GM21447 (cell line): ENCODE data around the gene PPM1A.
A peak's percentile ranks its signal among the peaks of the same experiment; 100 is the strongest.
"Not testable (repeated sequence)": the region's sequence is repeated elsewhere in the genome, so short reads cannot be mapped to it uniquely, and the experiment has no call there.

Experiments used
- ATAC-seq: cut with Tn5 transposase; IDR thresholded peaks from one replicate; pipeline ENCODE4 v1.9.1; 2021; ENCODE audit not compliant: unreplicated experiment

PPM1A gene

GRCh38 chr14:60317609-60318008 lies 68.6 kb downstream of the PPM1A start:
- no peak for ATAC-seq

DNA sequence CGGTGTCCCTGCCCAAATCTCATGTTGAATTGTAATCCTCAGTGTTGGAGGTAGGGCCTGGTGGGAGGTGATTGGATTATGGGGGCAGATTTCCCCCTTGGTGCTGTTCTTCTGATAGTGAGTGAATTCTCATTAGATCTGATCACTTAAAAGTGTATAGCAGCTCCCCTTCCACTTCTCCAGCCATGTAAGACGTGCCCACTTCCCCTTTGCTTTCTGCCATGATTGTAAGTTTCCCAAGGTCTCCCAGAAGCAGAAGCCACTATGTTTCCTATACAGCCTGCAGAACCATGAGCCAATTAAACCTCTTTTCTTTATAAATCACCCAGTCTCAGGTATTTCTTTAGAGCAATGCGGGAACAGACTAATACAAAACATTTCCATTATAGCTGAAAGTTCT lies 71.8 kb downstream of the PPM1A start:
- ATAC-seq: not testable (repeated sequence)

DNA sequence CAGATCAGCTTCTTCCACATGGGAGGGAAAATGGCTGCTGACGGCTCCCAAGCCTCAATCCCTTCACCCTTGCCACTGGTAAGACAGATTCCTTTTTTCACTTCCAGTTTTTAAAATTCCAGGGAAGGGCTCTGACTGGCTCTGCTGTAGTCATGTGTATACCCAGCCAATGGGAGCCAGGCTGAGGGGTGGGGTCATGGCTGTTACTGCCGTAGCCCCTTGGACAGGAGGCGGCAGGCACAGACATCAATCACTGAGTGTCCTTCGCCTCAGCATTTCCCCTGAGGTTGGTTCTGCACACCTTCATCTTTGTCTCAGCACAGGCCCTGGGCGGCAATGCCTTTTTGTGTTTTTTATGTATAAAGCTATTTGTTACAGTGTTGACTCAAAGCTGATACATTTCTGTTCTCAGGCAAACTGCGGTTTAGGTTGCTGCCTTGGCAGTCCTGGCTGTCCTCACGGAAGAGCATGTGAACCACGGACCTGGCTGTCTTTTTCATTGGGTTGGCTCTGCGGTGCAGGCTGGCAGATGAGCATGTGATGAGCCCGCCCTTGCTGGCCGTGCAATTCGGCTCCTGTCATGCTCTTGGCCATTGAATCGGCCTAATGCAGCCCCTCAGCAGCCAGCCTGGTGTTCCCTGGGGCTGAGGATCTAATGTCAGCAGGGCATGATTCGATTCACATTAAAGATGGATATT lies 74.3 kb downstream of the PPM1A start:
- no peak for ATAC-seq

- no peak for ATAC-seq
Observed at GRCh38 chr14:60324837-60325236, 75.8 kb downstream of the PPM1A start.

- ATAC-seq: no peak
Observed at GRCh38 chr14:60326274-60326673, 77.3 kb downstream of the PPM1A start.

DNA sequence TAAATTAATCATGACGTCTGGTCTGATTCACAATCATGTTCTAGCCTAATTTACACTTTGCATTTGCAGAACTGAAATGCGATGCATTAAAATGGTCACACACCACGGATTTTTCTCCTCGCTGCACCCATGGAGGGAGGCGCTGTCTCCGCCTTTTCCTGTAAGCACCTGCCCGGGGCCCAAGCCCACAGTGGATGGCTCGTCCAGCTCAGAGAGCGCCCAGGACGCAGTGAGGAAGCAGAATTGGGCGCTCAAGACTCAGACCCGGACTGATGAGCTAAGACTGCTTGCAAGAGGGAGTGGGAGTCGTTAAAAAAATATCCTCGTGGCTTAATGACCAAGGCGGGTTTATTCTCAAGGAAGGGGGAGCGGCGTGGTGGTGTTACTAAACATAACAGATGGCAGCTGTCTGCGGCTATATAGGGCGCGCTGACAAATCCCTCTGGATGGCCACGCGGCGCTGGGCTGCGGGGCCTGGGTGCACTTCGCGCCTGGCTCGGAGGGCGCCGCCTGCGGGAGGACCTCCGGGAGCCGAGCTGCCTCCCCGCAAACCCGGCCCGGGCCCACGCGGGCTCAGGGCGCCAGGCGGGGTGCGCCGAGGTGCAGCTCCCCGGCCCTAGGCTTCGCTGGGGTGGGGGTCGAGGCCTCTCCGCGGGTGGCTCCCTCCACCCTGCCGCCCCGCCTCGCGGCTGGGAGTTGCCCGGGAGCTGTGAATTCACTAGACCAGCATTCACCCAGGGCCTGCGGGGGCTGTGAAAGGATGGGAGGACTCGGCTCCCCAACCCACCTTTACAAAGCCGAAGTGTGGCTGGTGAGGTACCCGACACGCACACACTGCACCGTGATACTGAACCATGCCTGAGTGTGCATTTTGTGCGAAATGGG lies 78.7 kb downstream of the PPM1A start:
- ATAC-seq: peak; percentile 57

DNA sequence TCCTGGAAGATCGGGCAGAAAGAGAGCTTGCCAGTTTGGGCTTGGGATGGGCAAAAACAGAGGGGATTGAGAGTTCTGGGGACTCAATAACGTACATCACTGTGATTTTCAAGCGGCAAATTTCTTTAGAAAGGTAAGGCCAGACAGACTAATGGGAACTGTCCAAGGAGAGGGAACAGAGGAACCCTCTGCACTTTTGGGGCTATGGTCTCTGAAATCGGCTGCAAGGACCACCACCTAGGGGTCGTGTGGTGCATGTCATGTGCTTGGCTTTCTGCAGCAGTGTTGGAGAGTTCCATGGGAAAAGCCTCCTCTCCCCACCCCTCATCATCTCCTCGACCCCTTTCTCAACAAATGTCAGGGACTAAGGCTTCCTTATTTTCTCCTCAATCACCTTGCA lies 79.6 kb downstream of the PPM1A start:
- ATAC-seq: no peak

DNA sequence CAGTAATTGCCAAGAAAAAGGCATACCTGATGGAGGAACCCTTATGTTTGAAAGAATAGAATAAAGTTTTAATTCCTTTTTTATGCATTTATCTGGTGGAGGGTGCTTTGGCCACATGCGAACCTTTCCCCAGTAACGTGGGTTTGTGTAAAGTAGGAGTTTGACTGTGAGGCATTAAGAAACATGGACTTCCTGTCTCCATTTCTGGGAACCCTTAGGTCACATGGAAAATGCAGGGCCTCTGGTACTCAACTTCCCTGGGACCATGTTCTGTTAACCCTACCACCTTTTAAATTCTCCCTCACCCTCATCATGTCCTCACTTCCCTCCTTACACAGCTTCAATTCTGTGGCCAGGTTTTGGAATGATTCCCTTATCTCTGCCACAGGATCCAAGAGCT lies 80.3 kb downstream of the PPM1A start:
- no peak for ATAC-seq

DNA sequence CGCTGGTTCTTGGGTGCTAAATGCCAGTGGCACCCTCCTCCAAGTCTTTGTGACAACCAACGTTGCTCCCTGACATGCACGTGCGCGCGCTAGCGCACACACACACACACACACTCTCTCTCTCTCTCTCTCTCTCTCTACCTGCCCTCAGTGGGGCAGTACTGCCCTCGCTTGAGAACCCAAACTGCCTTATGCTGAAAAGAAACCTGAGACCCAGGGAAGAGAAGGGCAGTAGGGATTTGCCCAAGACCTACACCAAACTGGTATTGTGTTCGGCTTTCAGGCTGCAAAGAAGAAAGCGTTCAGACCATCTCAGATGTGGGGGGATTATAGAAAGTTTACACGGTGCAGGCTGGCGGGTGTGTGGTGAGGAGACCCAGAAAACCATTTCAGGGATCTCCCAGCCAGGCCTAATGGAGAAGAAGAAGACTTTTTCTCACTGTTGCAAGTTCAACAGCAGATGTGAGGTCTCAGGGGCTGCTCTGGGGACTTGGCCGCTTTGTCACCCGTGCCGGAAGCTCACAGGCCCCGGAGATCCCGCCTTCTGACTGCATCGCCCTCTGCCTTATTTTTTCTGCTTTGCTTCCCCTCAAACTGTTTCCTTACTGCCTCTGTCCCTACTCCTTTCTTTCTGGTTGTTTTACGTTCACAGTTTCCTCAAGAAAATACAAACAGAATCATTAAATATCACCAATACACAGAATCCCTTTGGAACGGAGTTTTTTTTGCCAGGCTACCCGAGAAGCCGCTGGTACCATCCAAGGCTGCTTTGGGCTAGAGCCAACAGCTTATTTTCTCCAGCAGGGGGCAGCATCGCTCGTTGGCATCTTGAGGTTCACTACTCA lies 82.4 kb downstream of the PPM1A start:
- ATAC-seq: peak; percentile 75

DNA sequence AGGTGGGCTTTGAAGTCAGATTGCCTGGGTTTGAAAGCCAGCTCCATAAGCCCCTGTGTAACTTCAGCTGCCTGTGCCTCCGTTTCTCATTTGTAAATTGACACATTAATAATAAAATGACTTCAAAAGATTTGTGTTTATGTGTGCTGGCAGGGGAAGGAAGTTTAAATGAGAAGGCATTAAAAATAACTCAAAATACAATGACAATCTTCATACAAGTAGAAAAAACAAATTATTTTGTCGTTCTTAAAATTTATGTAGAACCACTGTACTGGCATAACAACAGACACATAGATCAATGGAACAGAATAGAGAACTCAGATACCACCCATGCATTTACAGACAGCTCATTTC lies 83.0 kb downstream of the PPM1A start:
- ATAC-seq: no peak

- no peak for ATAC-seq
Observed at GRCh38 chr14:60332869-60333268, 83.8 kb downstream of the PPM1A start.

DNA sequence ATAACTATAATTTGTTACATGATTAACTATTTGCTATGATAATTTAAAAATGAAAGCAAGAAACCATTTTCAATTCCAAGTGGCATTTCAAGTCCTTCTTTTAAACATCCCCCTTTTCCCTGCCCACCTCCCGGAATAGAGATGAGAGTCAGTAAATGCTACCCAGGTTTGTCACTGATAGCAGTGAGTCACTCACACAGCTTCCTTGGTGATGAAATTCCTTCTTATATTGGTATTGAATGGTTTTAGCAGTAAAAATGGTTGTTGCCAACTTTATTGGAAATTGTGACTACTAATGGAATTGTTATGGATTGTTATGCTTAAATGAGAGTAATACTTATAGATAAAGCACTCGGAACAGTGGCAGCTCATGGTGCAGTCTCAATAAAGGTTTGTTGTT lies 90.5 kb downstream of the PPM1A start:
- no peak for ATAC-seq

DNA sequence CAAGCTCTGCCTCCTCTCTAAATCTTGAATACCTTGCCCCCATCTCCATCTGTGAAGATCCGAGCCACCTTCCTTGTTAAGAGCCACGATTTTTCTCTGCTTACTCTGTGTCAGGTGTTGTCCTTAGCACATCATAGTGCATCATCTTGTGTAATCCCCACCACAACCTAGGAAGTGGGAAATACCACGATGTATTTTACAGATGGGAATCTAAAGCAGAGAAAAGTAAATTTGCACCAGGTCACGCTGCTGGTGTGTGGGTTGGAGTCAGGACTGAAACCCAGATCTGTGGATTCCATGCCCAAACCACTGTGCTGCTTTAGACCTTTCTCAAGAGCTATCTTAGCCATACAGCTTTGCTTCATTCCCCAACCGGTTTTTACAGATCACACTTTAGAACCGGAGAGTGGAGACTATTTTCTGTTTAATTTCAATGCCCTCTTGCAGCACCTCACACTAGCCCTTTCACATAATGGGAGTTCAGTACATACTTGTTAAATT lies 94.6 kb downstream of the PPM1A start:
- no peak for ATAC-seq

- ATAC-seq: no peak
Observed at GRCh38 chr14:60344751-60345150, 95.7 kb downstream of the PPM1A start.

DNA sequence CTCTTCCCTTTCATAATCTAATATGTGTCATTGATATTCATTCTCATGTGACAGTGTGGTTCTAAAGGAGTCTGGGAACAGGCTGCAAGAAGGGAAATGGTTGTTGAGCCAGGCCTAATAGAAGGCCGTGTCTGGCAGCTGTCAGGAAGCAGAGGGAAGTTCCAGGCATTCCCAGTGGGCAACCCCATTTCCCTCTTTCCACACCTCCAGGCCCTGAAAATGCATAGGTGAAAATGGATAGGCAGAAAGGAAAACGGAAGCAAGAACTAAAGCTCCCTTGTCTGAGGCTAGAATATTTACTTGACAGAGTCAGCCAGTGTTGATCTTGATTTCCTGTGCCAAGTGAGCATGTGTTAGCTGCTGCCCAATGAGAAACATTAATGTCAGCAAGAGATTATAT lies 97.7 kb downstream of the PPM1A start:
- no peak for ATAC-seq

DNA sequence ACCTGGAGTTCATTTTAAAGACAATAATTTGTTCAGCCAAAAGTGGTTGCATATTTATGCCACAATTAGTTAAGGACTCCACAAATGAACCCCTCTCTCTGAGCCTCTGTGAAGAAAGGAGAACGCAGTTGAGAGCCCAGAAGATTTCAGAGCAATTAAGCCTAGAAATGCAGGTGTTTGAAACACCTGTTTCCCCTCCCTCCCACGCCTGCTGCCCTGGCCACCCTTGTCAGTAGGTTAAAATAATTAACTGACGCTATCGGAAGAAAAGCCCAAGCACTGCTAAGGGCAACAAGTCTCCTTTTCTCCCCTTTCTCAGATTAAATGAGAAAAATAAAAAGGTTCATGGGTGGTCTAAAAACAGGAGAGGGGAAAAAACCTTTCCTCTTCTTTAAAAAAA lies 99.2 kb downstream of the PPM1A start:
- ATAC-seq: no peak
